K562 (cell line): ENCODE data around the gene TKTL1. TPM values are rescaled to one million over a fixed set of nuclear protein-coding genes. Genes with fewer than 3 reads are reported as not detected.

Source experiments
- ATAC-seq: fragments of 200-7000 bp; cut with Tn5 transposase; 3 replicates; pipeline ENCODE4 v1.9.1; 2020; ENCODE audit warnings: moderate library complexity
- BruUV-seq: library from RNA; stranded (reverse); fragments of 400-500 nt; replicated peaks from 2 replicates; lab custom pipeline; 2021; lab: Mats Ljungman, UMichigan
- CTCF ChIA-PET: fragments of 300-600 bp; formaldehyde crosslinking; extraction: SDS; loops from one replicate; lab custom pipeline; 2021; ENCODE audit warnings: low intra/inter-chr PET ratio; lab: Yijun Ruan, JAX
- POLR2A ChIA-PET: fragments of 300-600, 350-650 bp; sonication (Branson Sonifier 250); formaldehyde crosslinking; extraction: SDS; loops from one replicate; lab custom pipeline; 2021; ENCODE audit warnings: antibody characterized with exemption, inconsistent platforms; lab: Yijun Ruan, JAX
- DNase-seq, 4 experiments: peaks; one replicate each; pipeline versions ENCODE4 v3.0.0 to v3.0.0-alpha.2; 2011 to 2018; ENCODE audit warnings: low spot score in 3 of 4, mixed read lengths in 3 of 4; ENCODE audit errors: extremely low read depth in 1 of 4
- FAIRE-seq: peaks from 2 replicates; lab custom pipeline; 2011; peaks lifted over from hg19 to GRCh38; lab: Jason Lieb, UNC
- H2AFZ ChIP-seq: 2 replicates; pipeline ENCODE4 v1.6.0; 2011; ENCODE audit warnings: low read depth, low read length, control low read depth, inconsistent platforms
- H3K27ac ChIP-seq: fragments of 200-600 bp; 3 replicates; pipeline ENCODE4 v1.8.0; 2011; ENCODE audit warnings: low read depth, mild to moderate bottlenecking, control low read depth, inconsistent platforms, low read length, moderate library complexity, mixed read lengths; ENCODE audit errors: extremely low read depth
- H3K27me3 ChIP-seq, 2 experiments: fragments of 300-600 bp in 1 of 2; 2 replicates in 1 of 2; 3 replicates in 1 of 2; pipeline versions ENCODE4 v1.6.0 to v1.8.0; 2011; ENCODE audit warnings: inconsistent platforms in 2 of 2, low read length in 2 of 2, mild to moderate bottlenecking in 1 of 2, mixed read lengths in 1 of 2, moderate library complexity in 1 of 2; ENCODE audit not compliant: control insufficient read depth in 2 of 2, insufficient read depth in 2 of 2
- H3K36me3 ChIP-seq: fragments of 300-600 bp; 3 replicates; pipeline ENCODE4 v1.8.0; 2011; ENCODE audit warnings: mild to moderate bottlenecking, low read length, inconsistent platforms; ENCODE audit not compliant: control insufficient read depth, insufficient read depth
- H3K4me1 ChIP-seq, 2 experiments: fragments of 200-600 bp in 1 of 2; replicated peaks in 1 of 2; 2 replicates in 1 of 2; 3 replicates in 1 of 2; pipeline versions ENCODE4 v1.5.1 to v1.8.0; 2011; ENCODE audit warnings: inconsistent platforms in 2 of 2, low read length in 2 of 2, mild to moderate bottlenecking in 1 of 2, mixed read lengths in 1 of 2, moderate library complexity in 1 of 2; ENCODE audit not compliant: control insufficient read depth in 2 of 2, insufficient read depth in 2 of 2
- H3K4me2 ChIP-seq: 2 replicates; pipeline ENCODE4 v1.6.1; 2011; ENCODE audit warnings: low read length, control low read depth, inconsistent platforms, mixed read lengths; ENCODE audit not compliant: insufficient read depth
- H3K4me3 ChIP-seq: fragments of 200-600 bp; sonication (generic), shearing (Covaris generic); 2 replicates; pipeline ENCODE4 v1.5.1; 2016; ENCODE audit warnings: control low read depth, inconsistent platforms
- H3K79me2 ChIP-seq: fragments of 200-600 bp; 3 replicates; pipeline ENCODE4 v1.8.0; 2011; ENCODE audit warnings: low read length, inconsistent platforms; ENCODE audit not compliant: control insufficient read depth, insufficient read depth
- H3K9ac ChIP-seq, 2 experiments: 2 replicates each; pipeline versions ENCODE4 v1.6.0 to v1.6.1; 2011; ENCODE audit warnings: low read depth in 2 of 2, low read length in 2 of 2, control low read depth in 1 of 2, inconsistent platforms in 1 of 2, mild to moderate bottlenecking in 1 of 2, mixed read lengths in 1 of 2; ENCODE audit not compliant: insufficient read depth in 1 of 2
- H3K9me1 ChIP-seq: one replicate; pipeline ENCODE4 v1.6.0; 2011; ENCODE audit warnings: inconsistent platforms, mild to moderate bottlenecking, low read length, moderate library complexity; ENCODE audit not compliant: control insufficient read depth, insufficient read depth
- H3K9me3 ChIP-seq: replicated peaks from 2 replicates; pipeline ENCODE4 v1.5.1; 2011; ENCODE audit warnings: low read depth, low read length, inconsistent platforms; ENCODE audit not compliant: control insufficient read depth, insufficient read depth
- H4K20me1 ChIP-seq: replicated peaks from 2 replicates; pipeline ENCODE4 v1.6.1; 2011; ENCODE audit warnings: low read length, inconsistent platforms, mixed read lengths; ENCODE audit not compliant: control insufficient read depth, insufficient read depth
- CREB1 ChIP-seq, 2 experiments: sonication (generic) in 1 of 2; formaldehyde crosslinking in 1 of 2; IDR thresholded peaks; 2 replicates each; pipeline versions ENCODE4 v1.6.1 to v1.8.0; 2012 to 2022; ENCODE audit warnings: inconsistent platforms in 1 of 2, mild to moderate bottlenecking in 1 of 2, missing genetic modification reagents in 1 of 2, moderate library complexity in 1 of 2
- DDX20 ChIP-seq: fragments of 450-650 bp; IDR thresholded peaks from 2 replicates; pipeline ENCODE4 v1.6.1; 2016; ENCODE audit warnings: missing genetic modification characterization, low read depth, mild to moderate bottlenecking, missing compliant biosample characterization, moderate library complexity
- DMBX1 ChIP-seq: fragments of 250-450 bp; sonication (Bioruptor Pico); IDR thresholded peaks from 2 replicates; pipeline ENCODE4 v1.8.0; 2022; ENCODE audit warnings: inconsistent platforms, mild to moderate bottlenecking, moderate library complexity, borderline replicate concordance
- ELF2 ChIP-seq: fragments of 250-450 bp; sonication (Bioruptor Pico); IDR thresholded peaks from 2 replicates; pipeline ENCODE4 v1.5.0; 2021; ENCODE audit warnings: mild to moderate bottlenecking
- HLTF ChIP-seq: fragments of 450-650 bp; IDR thresholded peaks from 2 replicates; pipeline ENCODE4 v1.6.1; 2016
- HSF4 ChIP-seq: fragments of 250-450 bp; sonication (Bioruptor Pico); IDR thresholded peaks from 2 replicates; pipeline ENCODE4 v2.1.2; 2022; ENCODE audit warnings: mild to moderate bottlenecking, moderate library complexity, borderline replicate concordance
- JUND ChIP-seq, 2 experiments: IDR thresholded peaks; 2 replicates in 1 of 2; 3 replicates in 1 of 2; pipeline ENCODE4 v1.6.1; 2011; ENCODE audit warnings: borderline replicate concordance in 2 of 2, low read depth in 2 of 2, low read length in 2 of 2, improper control_type of control experiment in 1 of 2, missing biosample characterization in 1 of 2, missing genetic modification characterization in 1 of 2, missing genetic modification reagents in 1 of 2
- KHSRP ChIP-seq: fragments of 450-650 bp; IDR thresholded peaks from 2 replicates; pipeline ENCODE4 v1.6.1; 2017
- PTTG1 ChIP-seq: fragments of 450-650 bp; IDR thresholded peaks from 2 replicates; pipeline ENCODE4 v1.6.1; 2016; ENCODE audit warnings: low read depth, mild to moderate bottlenecking, missing genetic modification characterization, missing compliant biosample characterization
- SLC30A9 ChIP-seq: fragments of 250-450 bp; sonication (Bioruptor Pico); IDR thresholded peaks from 2 replicates; pipeline ENCODE4 v1.8.0; 2022; ENCODE audit warnings: mild to moderate bottlenecking, moderate library complexity
- TCF7 ChIP-seq: sonication (generic); IDR thresholded peaks from 2 replicates; pipeline ENCODE4 v1.6.1; 2016; ENCODE audit warnings: antibody characterized with exemption, borderline replicate concordance
- TCF7L2 ChIP-seq: fragments of 150-350 bp; IDR thresholded peaks from 2 replicates; pipeline ENCODE4 v1.6.1; 2016; ENCODE audit warnings: low read depth, mild to moderate bottlenecking, low read length, moderate library complexity
- ZNF146 ChIP-seq: IDR thresholded peaks from one replicate; pipeline ENCODE4 v1.6.1; 2018; ENCODE audit warnings: missing compliant biosample characterization; ENCODE audit not compliant: unreplicated experiment
- WGBS: fragments of 100-300 bp; shearing (Covaris generic); methylation state at CpG from one replicate; pipeline ENCODE4 v1.1.6; 2016; ENCODE audit warnings: low coverage, mixed read lengths; ENCODE audit not compliant: insufficient coverage; ENCODE audit errors: missing lambda C conversion rate; 5-methylcytosine and 5-hydroxymethylcytosine counted together
- in situ Hi-C: fragments of 300-500 bp; cut with MboI; formaldehyde crosslinking; loops from 4 replicates; pipeline ENCODE4 v1.15.0; 2018; ENCODE audit warnings: inconsistent platforms, mixed read lengths
- intact Hi-C: fragments of 100-400 bp; cut with micrococcal nuclease; formaldehyde crosslinking; loops from 2 replicates; pipeline ENCODE4 v1.14.2; 2022
- polyA plus RNA-seq, 8 experiments: library from polyadenylated mRNA; depleted of rRNA in 4 of 8; stranded (reverse) in 5 of 8; unstranded in 3 of 8; fragments of >200 nt; fragmentation: Nextera tagmentation in 2 of 8; fragmentation: Illumina TruSeq in 1 of 8; extraction: Ambion mirVana in 2 of 8; extraction: Trizol in 1 of 8; gene quantifications; 2 replicates each; pipeline versions ENCODE4 v1.2.1 to v1.2.3, GENCODE V29; 2011 to 2014; ENCODE audit warnings: inconsistent platforms in 1 of 8, missing spikeins in 1 of 8
- total RNA-seq, 7 experiments: library from RNA; depleted of rRNA in 6 of 7; stranded (reverse); fragments of >200 nt in 6 of 7; fragmentation: Illumina TruSeq in 2 of 7; extraction: Trizol in 2 of 7; gene quantifications; 2 replicates each; pipeline versions ENCODE4 v1.2.1 to v1.2.3, GENCODE V29; 2011 to 2021; ENCODE audit warnings: low replicate concordance in 1 of 7
- TF ChIP-seq, protein P1 (sequence below): sonication (generic); formaldehyde crosslinking; IDR thresholded peaks from 2 replicates; pipeline ENCODE4 v1.8.0; 2022; ENCODE audit warnings: mild to moderate bottlenecking, missing genetic modification reagents
- TF ChIP-seq, protein P2 (sequence below), 3 experiments: fragments of 200-800 bp in 1 of 3; sonication (Bioruptor generic) in 1 of 3; sonication (generic) in 1 of 3; formaldehyde crosslinking in 1 of 3; IDR thresholded peaks; 2 replicates each; pipeline versions ENCODE4 v1.6.1 to v1.8.0; 2016 to 2022; ENCODE audit warnings: mild to moderate bottlenecking in 2 of 3, missing compliant biosample characterization in 2 of 3, missing genetic modification characterization in 2 of 3, missing genetic modification reagents in 1 of 3
- TF ChIP-seq, protein P3 (sequence below), 3 experiments: fragments of 200-800 bp in 1 of 3; fragments of 250-450 bp in 1 of 3; fragments of 450-650 bp in 1 of 3; sonication (Bioruptor Pico) in 1 of 3; sonication (Bioruptor generic) in 1 of 3; formaldehyde crosslinking in 1 of 3; IDR thresholded peaks; 2 replicates each; pipeline versions ENCODE4 v1.6.1 to v1.8.0; 2016 to 2022; ENCODE audit warnings: mild to moderate bottlenecking in 2 of 3, missing genetic modification characterization in 2 of 3, missing compliant biosample characterization in 1 of 3, moderate library complexity in 1 of 3

TKTL1 gene
- total and polyA plus RNA-seq, 9 of the 15 experiments (the other 6 are each of a cell fraction or from before 2014, with no cell fraction given), result 0.18 to 0.71 (median 0.38) TPM

DNA sequence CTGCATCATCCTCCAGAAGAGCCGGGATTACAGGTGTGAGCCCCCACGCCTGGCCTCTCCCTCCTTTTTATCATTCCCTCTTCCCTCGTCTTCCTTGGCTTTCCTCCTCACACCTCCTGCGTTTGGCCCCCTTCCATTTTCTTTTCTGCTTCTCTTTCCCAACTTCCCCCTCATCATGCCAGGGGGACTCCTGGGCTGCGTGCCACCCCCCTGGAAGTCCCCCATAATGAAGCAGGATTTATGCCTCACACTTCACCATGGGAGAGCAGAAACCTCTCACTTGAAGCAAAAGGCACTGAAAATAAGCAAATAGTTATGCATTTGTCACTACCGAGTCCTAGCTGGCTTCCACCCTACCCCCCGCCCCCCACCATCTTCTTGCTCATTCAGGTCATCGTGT is 7.9 kb downstream of the TKTL1 start:
- peaks cover 0 to 1% of the 10 kb centered on the region in 2 experiments; a peak in 3 of 5 replicates for H3K4me1 ChIP-seq
- DNase-seq, result no peak
- CTCF ChIA-PET, result no interaction called here
- H3K9me3 ChIP-seq, result no peaks in the 10 kb centered on the region
- no peak overlapping the region for H3K27ac ChIP-seq
- in situ Hi-C loops, result loop anchor here (25.0 kb wide), 1 partner anchor 91 kb away; the partner anchor contains the start of gene OPN1MW2
- intact Hi-C loops, result no loop called here
- TF ChIP-seq CREB1 (IDR thresholded peaks at IDR 0.05) (no peak), CREB1 (CRISPR knock-in tag; IDR thresholded peaks at IDR 0.05) (no peak), ZNF146 (CRISPR knock-in tag) (no peak), TCF7L2 (no peak), HSF4 (CRISPR knock-in tag) (no peak), KHSRP (no peak), JUND (IDR thresholded peaks at IDR 0.05; ENCODE audit: borderline replicate concordance, low read depth, low read length) (no peak), JUND (tag; IDR thresholded peaks at IDR 0.05; ENCODE audit: borderline replicate concordance, low read depth, low read length) (no peak), TCF7 (no peak), SLC30A9 (CRISPR knock-in tag) (no peak), DDX20 (tag) (no peak), HLTF (no peak), DMBX1 (CRISPR knock-in tag) (no peak), PTTG1 (no peak), ELF2 (CRISPR knock-in tag) (no peak)
- TF ChIP-seq, protein P1, sequence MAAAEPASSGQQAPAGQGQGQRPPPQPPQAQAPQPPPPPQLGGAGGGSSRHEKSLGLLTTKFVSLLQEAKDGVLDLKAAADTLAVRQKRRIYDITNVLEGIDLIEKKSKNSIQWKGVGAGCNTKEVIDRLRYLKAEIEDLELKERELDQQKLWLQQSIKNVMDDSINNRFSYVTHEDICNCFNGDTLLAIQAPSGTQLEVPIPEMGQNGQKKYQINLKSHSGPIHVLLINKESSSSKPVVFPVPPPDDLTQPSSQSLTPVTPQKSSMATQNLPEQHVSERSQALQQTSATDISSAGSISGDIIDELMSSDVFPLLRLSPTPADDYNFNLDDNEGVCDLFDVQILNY (CRISPR knock-in tag), result no peak
- TF ChIP-seq, protein P2, sequence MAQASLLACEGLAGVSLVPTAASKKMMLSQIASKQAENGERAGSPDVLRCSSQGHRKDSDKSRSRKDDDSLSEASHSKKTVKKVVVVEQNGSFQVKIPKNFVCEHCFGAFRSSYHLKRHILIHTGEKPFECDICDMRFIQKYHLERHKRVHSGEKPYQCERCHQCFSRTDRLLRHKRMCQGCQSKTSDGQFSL (CRISPR knock-in tag; IDR thresholded peaks at IDR 0.05), result no peak
- TF ChIP-seq, protein P2 (tag; IDR thresholded peaks at IDR 0.05), result no peak
- TF ChIP-seq, protein P3, sequence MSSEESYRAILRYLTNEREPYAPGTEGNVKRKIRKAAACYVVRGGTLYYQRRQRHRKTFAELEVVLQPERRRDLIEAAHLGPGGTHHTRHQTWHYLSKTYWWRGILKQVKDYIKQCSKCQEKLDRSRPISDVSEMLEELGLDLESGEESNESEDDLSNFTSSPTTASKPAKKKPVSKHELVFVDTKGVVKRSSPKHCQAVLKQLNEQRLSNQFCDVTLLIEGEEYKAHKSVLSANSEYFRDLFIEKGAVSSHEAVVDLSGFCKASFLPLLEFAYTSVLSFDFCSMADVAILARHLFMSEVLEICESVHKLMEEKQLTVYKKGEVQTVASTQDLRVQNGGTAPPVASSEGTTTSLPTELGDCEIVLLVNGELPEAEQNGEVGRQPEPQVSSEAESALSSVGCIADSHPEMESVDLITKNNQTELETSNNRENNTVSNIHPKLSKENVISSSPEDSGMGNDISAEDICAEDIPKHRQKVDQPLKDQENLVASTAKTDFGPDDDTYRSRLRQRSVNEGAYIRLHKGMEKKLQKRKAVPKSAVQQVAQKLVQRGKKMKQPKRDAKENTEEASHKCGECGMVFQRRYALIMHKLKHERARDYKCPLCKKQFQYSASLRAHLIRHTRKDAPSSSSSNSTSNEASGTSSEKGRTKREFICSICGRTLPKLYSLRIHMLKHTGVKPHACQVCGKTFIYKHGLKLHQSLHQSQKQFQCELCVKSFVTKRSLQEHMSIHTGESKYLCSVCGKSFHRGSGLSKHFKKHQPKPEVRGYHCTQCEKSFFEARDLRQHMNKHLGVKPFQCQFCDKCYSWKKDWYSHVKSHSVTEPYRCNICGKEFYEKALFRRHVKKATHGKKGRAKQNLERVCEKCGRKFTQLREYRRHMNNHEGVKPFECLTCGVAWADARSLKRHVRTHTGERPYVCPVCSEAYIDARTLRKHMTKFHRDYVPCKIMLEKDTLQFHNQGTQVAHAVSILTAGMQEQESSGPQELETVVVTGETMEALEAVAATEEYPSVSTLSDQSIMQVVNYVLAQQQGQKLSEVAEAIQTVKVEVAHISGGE (CRISPR knock-in tag; IDR thresholded peaks at IDR 0.05), result no peak
- no peak overlapping the region for H3K4me2 ChIP-seq
- no peak overlapping the region for H3K9ac ChIP-seq
- FAIRE-seq, result no peak
- H3K4me3 ChIP-seq, result no peak overlapping the region
- BruUV-seq, result no TSS peak
- no peaks in the 10 kb centered on the region for H3K9me1 ChIP-seq
- no peaks in the 10 kb centered on the region for H4K20me1 ChIP-seq
- no peaks in the 10 kb centered on the region for H3K27me3 ChIP-seq
- no peaks in the 10 kb centered on the region for H3K36me3 ChIP-seq
- H3K79me2 ChIP-seq, result no peaks in the 10 kb centered on the region
- H2AFZ ChIP-seq, result no peak overlapping the region
- WGBS, result 47% methylated on average over 8 of the region's 8 CpGs
- POLR2A ChIA-PET, result no interaction called here
- ATAC-seq, result no peak
